SK-N-SH treated with all-trans-retinoic acid at 6 μM for 48 hours (cell line): ENCODE data around the gene ARHGAP15.

Experiments
- ATAC-seq: fragments of 200-7000 bp; cut with Tn5 transposase; 3 replicates; pipeline ENCODE4 v1.9.1; 2020; ENCODE audit warnings: mild to moderate bottlenecking, moderate library complexity
- ARNTL ChIP-seq: fragments of 450-650 bp; formaldehyde crosslinking; IDR thresholded peaks from 2 replicates; pipeline ENCODE4 v1.5.0; 2020; ENCODE audit warnings: low read depth, mild to moderate bottlenecking, moderate library complexity, borderline replicate concordance
- CREB5 ChIP-seq: fragments of 250-450 bp; sonication (Bioruptor Pico); IDR thresholded peaks from 2 replicates; pipeline ENCODE4 v1.5.1; 2020; ENCODE audit warnings: low read depth, mild to moderate bottlenecking, moderate library complexity
- CSDC2 ChIP-seq: fragments of 250-450 bp; sonication (Bioruptor Pico); IDR thresholded peaks from 2 replicates; pipeline ENCODE4 v1.5.0; 2020; ENCODE audit warnings: mild to moderate bottlenecking, moderate library complexity
- ESRRG ChIP-seq: fragments of 250-450 bp; sonication (Bioruptor Pico); IDR thresholded peaks from 2 replicates; pipeline ENCODE4 v1.6.1; 2021; ENCODE audit warnings: mild to moderate bottlenecking
- GLIS3 ChIP-seq: fragments of 250-450 bp; sonication (Bioruptor Pico); IDR thresholded peaks from 2 replicates; pipeline ENCODE4 v1.5.0; 2020; ENCODE audit warnings: mild to moderate bottlenecking, moderate library complexity
- ISL1 ChIP-seq: fragments of 250-450 bp; sonication (Bioruptor Pico); IDR thresholded peaks from 2 replicates; pipeline ENCODE4 v2.1.2; 2022; ENCODE audit warnings: mild to moderate bottlenecking, moderate library complexity
- POU6F1 ChIP-seq: fragments of 250-450 bp; sonication (Bioruptor Pico); IDR thresholded peaks from 2 replicates; pipeline ENCODE4 v1.8.0; 2021; ENCODE audit warnings: low read depth, mild to moderate bottlenecking, moderate library complexity, borderline replicate concordance
- RARB ChIP-seq: fragments of 250-450 bp; sonication (Bioruptor Pico); IDR thresholded peaks from 2 replicates; pipeline ENCODE4 v1.8.0; 2021; ENCODE audit warnings: mild to moderate bottlenecking, moderate library complexity
- SNAI2 ChIP-seq: fragments of 250-450 bp; sonication (Bioruptor Pico); IDR thresholded peaks from 2 replicates; pipeline ENCODE4 v1.5.0; 2020; ENCODE audit warnings: mild to moderate bottlenecking, moderate library complexity
- TOX ChIP-seq: fragments of 250-450 bp; sonication (Bioruptor Pico); IDR thresholded peaks from 2 replicates; pipeline ENCODE4 v1.8.0; 2021; ENCODE audit warnings: mild to moderate bottlenecking, moderate library complexity, borderline replicate concordance
- TSHZ2 ChIP-seq: fragments of 250-450 bp; sonication (Bioruptor Pico); IDR thresholded peaks from 2 replicates; pipeline ENCODE4 v1.5.0; 2020; ENCODE audit warnings: mild to moderate bottlenecking, moderate library complexity
- ZNF70 ChIP-seq: fragments of 450-650 bp; formaldehyde crosslinking; IDR thresholded peaks from 2 replicates; pipeline ENCODE4 v1.5.0; 2020; ENCODE audit warnings: mild to moderate bottlenecking, moderate library complexity
- ZNF8 ChIP-seq: fragments of 450-650 bp; formaldehyde crosslinking; IDR thresholded peaks from 2 replicates; pipeline ENCODE4 v1.5.0; 2020; ENCODE audit warnings: mild to moderate bottlenecking, moderate library complexity
- TF ChIP-seq, protein P1 (sequence below): fragments of 250-450 bp; sonication (Bioruptor Pico); IDR thresholded peaks from 2 replicates; pipeline ENCODE4 v1.8.0; 2020; ENCODE audit warnings: mild to moderate bottlenecking, moderate library complexity, borderline replicate concordance
- TF ChIP-seq, protein P2 (sequence below): fragments of 250-450 bp; sonication (Bioruptor Pico); IDR thresholded peaks from 2 replicates; pipeline ENCODE4 v1.5.1; 2021; ENCODE audit warnings: mild to moderate bottlenecking, moderate library complexity

The ARHGAP15 gene

DNA sequence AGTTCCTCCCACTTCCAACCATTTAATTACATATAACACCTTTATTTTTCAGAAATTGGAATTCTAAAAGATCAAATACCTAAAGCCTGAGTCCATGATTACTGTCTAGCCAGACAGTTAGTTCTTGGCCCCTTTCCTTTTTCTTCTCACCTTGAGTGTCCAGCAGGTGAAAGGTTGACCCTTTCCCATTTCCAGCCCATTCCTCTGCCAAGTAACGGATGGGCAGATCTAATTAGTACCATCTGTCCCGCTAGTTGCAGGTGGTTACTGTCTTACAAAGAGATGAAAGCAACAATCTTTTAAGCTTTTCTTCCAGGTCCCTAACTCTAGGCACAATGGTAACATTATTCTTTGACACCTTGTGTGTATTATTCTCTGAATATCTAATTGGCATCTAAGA, 506.7 kb downstream of the ARHGAP15 start:
- no peak for TF ChIP-seq RARB (CRISPR knock-in tag)
- no peak for TF ChIP-seq TSHZ2 (CRISPR knock-in tag)
- TF ChIP-seq ZNF8 (CRISPR knock-in tag): no peak
- ATAC-seq: no peak

DNA sequence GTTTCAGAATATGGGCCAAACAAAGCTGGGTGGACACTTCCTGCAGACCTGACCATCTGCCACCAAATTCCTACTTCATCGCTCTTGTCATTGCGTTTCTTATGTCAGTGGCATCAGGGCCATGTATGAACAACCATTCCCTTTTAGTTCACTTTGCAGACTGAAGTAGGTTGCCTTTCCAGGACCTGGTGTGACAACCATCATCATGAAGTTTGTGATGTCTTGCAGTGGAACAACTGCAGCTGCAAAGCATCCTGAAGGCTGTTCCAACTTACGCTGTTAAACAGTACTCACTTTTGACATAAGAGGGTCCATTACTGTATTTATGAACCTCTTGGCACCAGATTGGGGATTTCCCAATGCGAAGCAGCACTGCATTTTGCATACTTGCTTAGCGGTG, 511.6 kb downstream of the ARHGAP15 start:
- TF ChIP-seq CSDC2: no peak
- no peak for TF ChIP-seq TOX
- no peak for TF ChIP-seq TSHZ2 (CRISPR knock-in tag)
- no peak for TF ChIP-seq ESRRG (CRISPR knock-in tag)
- ATAC-seq: no peak

GRCh38 chr2:143645921-143646645, 516.9 kb downstream of the ARHGAP15 start:
- ATAC-seq: no peak
- TF ChIP-seq GLIS3 (CRISPR knock-in tag) (no peak), RARB (CRISPR knock-in tag) (no peak), ESRRG (CRISPR knock-in tag) (no peak), TSHZ2 (CRISPR knock-in tag) (no peak), POU6F1 (CRISPR knock-in tag) (no peak), CREB5 (CRISPR knock-in tag) (no peak), ARNTL (no peak), ZNF70 (CRISPR knock-in tag) (no peak), ISL1 (CRISPR knock-in tag) (no peak), CSDC2 (no peak), SNAI2 (CRISPR knock-in tag) (no peak)
- TF ChIP-seq, protein P1, sequence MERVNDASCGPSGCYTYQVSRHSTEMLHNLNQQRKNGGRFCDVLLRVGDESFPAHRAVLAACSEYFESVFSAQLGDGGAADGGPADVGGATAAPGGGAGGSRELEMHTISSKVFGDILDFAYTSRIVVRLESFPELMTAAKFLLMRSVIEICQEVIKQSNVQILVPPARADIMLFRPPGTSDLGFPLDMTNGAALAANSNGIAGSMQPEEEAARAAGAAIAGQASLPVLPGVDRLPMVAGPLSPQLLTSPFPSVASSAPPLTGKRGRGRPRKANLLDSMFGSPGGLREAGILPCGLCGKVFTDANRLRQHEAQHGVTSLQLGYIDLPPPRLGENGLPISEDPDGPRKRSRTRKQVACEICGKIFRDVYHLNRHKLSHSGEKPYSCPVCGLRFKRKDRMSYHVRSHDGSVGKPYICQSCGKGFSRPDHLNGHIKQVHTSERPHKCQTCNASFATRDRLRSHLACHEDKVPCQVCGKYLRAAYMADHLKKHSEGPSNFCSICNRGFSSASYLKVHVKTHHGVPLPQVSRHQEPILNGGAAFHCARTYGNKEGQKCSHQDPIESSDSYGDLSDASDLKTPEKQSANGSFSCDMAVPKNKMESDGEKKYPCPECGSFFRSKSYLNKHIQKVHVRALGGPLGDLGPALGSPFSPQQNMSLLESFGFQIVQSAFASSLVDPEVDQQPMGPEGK: no peak
- TF ChIP-seq, protein P2, sequence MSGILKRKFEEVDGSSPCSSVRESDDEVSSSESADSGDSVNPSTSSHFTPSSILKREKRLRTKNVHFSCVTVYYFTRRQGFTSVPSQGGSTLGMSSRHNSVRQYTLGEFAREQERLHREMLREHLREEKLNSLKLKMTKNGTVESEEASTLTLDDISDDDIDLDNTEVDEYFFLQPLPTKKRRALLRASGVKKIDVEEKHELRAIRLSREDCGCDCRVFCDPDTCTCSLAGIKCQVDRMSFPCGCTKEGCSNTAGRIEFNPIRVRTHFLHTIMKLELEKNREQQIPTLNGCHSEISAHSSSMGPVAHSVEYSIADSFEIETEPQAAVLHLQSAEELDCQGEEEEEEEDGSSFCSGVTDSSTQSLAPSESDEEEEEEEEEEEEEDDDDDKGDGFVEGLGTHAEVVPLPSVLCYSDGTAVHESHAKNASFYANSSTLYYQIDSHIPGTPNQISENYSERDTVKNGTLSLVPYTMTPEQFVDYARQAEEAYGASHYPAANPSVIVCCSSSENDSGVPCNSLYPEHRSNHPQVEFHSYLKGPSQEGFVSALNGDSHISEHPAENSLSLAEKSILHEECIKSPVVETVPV (CRISPR knock-in tag): no peak
